ENCODE measurements around the gene PDCD10. TPM values are rescaled to one million over a fixed set of nuclear protein-coding genes. Genes with fewer than 3 reads are reported as not detected.

The PDCD10 gene
- total and polyA plus RNA-seq, 11 donors: 12.6 to 72.4 (median 41.1) TPM

GRCh38 chr3:167740961-167741587, 6.4 kb upstream of the PDCD10 start:
- ATAC-seq (peak; percentile 37 to 74 (median 69)), DNase-seq (no peak)
- TF ChIP-seq, protein P1, sequence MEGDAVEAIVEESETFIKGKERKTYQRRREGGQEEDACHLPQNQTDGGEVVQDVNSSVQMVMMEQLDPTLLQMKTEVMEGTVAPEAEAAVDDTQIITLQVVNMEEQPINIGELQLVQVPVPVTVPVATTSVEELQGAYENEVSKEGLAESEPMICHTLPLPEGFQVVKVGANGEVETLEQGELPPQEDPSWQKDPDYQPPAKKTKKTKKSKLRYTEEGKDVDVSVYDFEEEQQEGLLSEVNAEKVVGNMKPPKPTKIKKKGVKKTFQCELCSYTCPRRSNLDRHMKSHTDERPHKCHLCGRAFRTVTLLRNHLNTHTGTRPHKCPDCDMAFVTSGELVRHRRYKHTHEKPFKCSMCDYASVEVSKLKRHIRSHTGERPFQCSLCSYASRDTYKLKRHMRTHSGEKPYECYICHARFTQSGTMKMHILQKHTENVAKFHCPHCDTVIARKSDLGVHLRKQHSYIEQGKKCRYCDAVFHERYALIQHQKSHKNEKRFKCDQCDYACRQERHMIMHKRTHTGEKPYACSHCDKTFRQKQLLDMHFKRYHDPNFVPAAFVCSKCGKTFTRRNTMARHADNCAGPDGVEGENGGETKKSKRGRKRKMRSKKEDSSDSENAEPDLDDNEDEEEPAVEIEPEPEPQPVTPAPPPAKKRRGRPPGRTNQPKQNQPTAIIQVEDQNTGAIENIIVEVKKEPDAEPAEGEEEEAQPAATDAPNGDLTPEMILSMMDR (IDR thresholded peaks at IDR 0.05): peak in 10 of 12 donors; percentile 14 to 56 (median 40)
- TF ChIP-seq POLR2A (IDR thresholded peaks at IDR 0.05): no peak
- Histone ChIP-seq H3K9me3 (no peaks in the 10 kb centered on the region), H3K27me3 (no peaks in the 10 kb centered on the region), H3K36me3 (peaks cover 0 to 2% (median 0%) of the 10 kb centered on the region in 9 donors), H3K27ac (no peak overlapping the region), H3K4me1 (peaks cover 0 to 12% (median 5%) of the 10 kb centered on the region in 12 donors), H3K4me3 (no peak overlapping the region)
- intact Hi-C loops (cut with DNase I): loop anchor here in 2 of 10 donors (5.0 to 10.0 kb wide), 2 partner anchors 141 to 144 kb away; no protein-coding TSS in a partner anchor
- WGBS, 4 donors: 52 to 63% (median 56%) methylated on average over 2 of the region's 2 CpGs

DNA sequence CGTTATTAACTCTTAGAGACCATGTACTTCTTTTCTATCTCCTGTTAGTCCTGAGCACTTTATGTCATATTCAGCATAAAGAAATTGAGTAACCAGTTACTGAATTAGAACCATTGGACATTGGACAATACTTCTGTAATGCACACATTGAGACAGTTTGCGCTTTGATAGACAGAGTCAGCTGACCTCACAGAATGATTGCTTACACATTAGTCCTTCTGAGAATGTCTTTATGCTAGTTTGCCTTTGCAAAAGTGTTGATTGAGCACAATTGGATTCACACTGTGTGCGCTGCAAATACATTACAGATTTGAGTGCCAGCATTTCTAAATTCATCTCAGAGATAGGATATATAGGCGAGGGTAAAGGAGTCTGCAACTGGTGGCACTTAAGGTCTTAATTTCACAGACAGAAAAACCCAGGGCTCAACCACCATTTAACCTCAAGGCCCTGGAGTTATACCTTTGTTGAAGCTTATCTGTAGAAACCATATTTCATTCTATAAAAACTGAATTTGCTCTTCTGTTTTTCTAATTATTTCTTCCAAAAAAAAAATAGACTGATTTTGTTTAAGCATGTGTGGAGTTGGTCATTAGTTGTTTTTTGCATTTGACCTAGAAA, 4.6 kb upstream of the PDCD10 start:
- 88 to 93% (median 91%) methylated on average over 4 of the region's 4 CpGs for WGBS, 4 donors
- H3K27ac ChIP-seq: no peak overlapping the region
- intact Hi-C loops (cut with DNase I): loop anchor here in 9 of 10 donors (5.0 to 10.0 kb wide), 10 partner anchors 68 to 356 kb away; partner anchors contain the start of gene GOLIM4 (in 1 of the 9)
- DNase-seq (no peak), ATAC-seq (no peak)
- no peak overlapping the region for H3K4me3 ChIP-seq
- H3K4me1 ChIP-seq: peaks cover 0 to 16% (median 9%) of the 10 kb centered on the region in 12 donors
- peaks cover 0 to 2% (median 0%) of the 10 kb centered on the region in 9 donors for H3K36me3 ChIP-seq
- no peaks in the 10 kb centered on the region for H3K27me3 ChIP-seq
- no peaks in the 10 kb centered on the region for H3K9me3 ChIP-seq
- TF ChIP-seq, protein P1 (IDR thresholded peaks at IDR 0.05): no peak
- no peak for TF ChIP-seq POLR2A (IDR thresholded peaks at IDR 0.05)

GRCh38 chr3:167738037-167738436, 3.3 kb upstream of the PDCD10 start:
- peaks cover 4 to 27% (median 17%) of the 10 kb centered on the region in 12 donors for H3K4me1 ChIP-seq
- H3K27me3 ChIP-seq: no peaks in the 10 kb centered on the region
- no peak overlapping the region for H3K27ac ChIP-seq
- DNase-seq (no peak), ATAC-seq (no peak)
- 77 to 81% (median 79%) methylated on average over 2 of the region's 2 CpGs for WGBS, 4 donors
- no peaks in the 10 kb centered on the region for H3K9me3 ChIP-seq
- intact Hi-C loops (cut with DNase I): loop anchor here in 9 of 10 donors (5.0 to 10.0 kb wide), 10 partner anchors 69 to 357 kb away; partner anchors contain the start of gene GOLIM4 (in 1 of the 9)
- H3K4me3 ChIP-seq: no peak overlapping the region
- TF ChIP-seq, protein P1 (IDR thresholded peaks at IDR 0.05): no peak
- TF ChIP-seq POLR2A (IDR thresholded peaks at IDR 0.05): no peak
- peaks cover 0 to 2% (median 0%) of the 10 kb centered on the region in 9 donors for H3K36me3 ChIP-seq

GRCh38 chr3:167736997-167737396, 2.3 kb upstream of the PDCD10 start:
- Histone ChIP-seq H3K9me3 (no peaks in the 10 kb centered on the region), H3K27me3 (no peaks in the 10 kb centered on the region), H3K4me1 (peaks cover 4 to 38% (median 25%) of the 10 kb centered on the region in 12 donors), H3K36me3 (peaks cover 0 to 2% (median 0%) of the 10 kb centered on the region in 9 donors), H3K27ac (no peak overlapping the region), H3K4me3 (no peak overlapping the region)
- DNase-seq (no peak), ATAC-seq (no peak)
- intact Hi-C loops (cut with DNase I): loop anchor here in 9 of 10 donors (5.0 to 10.0 kb wide), 10 partner anchors 70 to 358 kb away; partner anchors contain the start of gene GOLIM4 (in 1 of the 9)
- TF ChIP-seq, protein P1 (IDR thresholded peaks at IDR 0.05): no peak
- no peak for TF ChIP-seq POLR2A (IDR thresholded peaks at IDR 0.05)
- 77 to 85% (median 82%) methylated on average over 2 of the region's 2 CpGs for WGBS, 4 donors
